ENCODE measurements around the gene NPRL2.

DNA sequence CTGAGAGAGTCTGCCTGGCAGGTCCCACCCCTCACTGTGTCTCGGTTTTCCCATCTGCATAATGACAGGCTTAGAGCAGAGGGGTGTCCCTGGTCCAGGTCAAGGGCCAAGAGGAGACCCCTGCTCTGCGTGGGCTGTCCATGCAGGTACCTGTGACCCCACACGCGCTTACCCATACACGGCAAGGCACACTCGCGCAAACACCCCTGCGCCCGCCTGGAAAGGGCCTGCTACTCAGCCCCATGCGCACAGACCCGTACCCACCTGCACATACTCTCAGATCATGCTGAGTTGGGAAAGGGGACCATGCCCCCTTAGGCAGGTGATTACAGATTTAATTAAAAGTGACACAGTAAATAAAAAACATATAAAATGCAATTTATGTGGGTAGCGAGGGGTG is 32.1 kb upstream of the NPRL2 start:
- TF ChIP-seq CEBPB (IDR thresholded peaks at IDR 0.05), result no peak
- TF ChIP-seq MAX (IDR thresholded peaks at IDR 0.05), result no peak
- no peak for TF ChIP-seq EP300 (IDR thresholded peaks at IDR 0.05; ENCODE audit: borderline replicate concordance)
- TF ChIP-seq, protein P1, sequence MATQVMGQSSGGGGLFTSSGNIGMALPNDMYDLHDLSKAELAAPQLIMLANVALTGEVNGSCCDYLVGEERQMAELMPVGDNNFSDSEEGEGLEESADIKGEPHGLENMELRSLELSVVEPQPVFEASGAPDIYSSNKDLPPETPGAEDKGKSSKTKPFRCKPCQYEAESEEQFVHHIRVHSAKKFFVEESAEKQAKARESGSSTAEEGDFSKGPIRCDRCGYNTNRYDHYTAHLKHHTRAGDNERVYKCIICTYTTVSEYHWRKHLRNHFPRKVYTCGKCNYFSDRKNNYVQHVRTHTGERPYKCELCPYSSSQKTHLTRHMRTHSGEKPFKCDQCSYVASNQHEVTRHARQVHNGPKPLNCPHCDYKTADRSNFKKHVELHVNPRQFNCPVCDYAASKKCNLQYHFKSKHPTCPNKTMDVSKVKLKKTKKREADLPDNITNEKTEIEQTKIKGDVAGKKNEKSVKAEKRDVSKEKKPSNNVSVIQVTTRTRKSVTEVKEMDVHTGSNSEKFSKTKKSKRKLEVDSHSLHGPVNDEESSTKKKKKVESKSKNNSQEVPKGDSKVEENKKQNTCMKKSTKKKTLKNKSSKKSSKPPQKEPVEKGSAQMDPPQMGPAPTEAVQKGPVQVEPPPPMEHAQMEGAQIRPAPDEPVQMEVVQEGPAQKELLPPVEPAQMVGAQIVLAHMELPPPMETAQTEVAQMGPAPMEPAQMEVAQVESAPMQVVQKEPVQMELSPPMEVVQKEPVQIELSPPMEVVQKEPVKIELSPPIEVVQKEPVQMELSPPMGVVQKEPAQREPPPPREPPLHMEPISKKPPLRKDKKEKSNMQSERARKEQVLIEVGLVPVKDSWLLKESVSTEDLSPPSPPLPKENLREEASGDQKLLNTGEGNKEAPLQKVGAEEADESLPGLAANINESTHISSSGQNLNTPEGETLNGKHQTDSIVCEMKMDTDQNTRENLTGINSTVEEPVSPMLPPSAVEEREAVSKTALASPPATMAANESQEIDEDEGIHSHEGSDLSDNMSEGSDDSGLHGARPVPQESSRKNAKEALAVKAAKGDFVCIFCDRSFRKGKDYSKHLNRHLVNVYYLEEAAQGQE (IDR thresholded peaks at IDR 0.05; ENCODE audit: low read depth), result no peak
- TF ChIP-seq TCF12 (IDR thresholded peaks at IDR 0.05; ENCODE audit: low read depth), result no peak
- TF ChIP-seq TAF1 (IDR thresholded peaks at IDR 0.05; ENCODE audit: low read depth), result no peak
- TF ChIP-seq TEAD4 (IDR thresholded peaks at IDR 0.05), result no peak
- TF ChIP-seq EGR1 (IDR thresholded peaks at IDR 0.05), result no peak
- TF ChIP-seq YY1 (IDR thresholded peaks at IDR 0.05; ENCODE audit: low read depth), result no peak
- TF ChIP-seq FOXM1 (IDR thresholded peaks at IDR 0.05; ENCODE audit: borderline replicate concordance, low read depth), result no peak
- no peak for TF ChIP-seq CREB1 (IDR thresholded peaks at IDR 0.05; ENCODE audit: low read depth)
- no peak for TF ChIP-seq USF1 (IDR thresholded peaks at IDR 0.05)
- no peak for TF ChIP-seq RAD21 (IDR thresholded peaks at IDR 0.05; ENCODE audit: low read depth)

All from Ishikawa (cell line).